Activated T-helper 1 cell treated with anti-CD3 and anti-CD28 coated beads, Interleukin-2, amount 50 U/mL, for 16 hours (primary cell): ENCODE results near the gene ELL.
"Not testable (repeated sequence)": the region's sequence is repeated elsewhere in the genome, so short reads cannot be mapped to it uniquely, and the experiment has no call there.

Experiments
- DNase-seq, 2 donors: peaks; one replicate each; pipeline ENCODE4 v3.0.0-alpha.2; 2020; ENCODE audit warnings: low read depth in 1 of 2, low spot score in 1 of 2

ELL gene

DNA sequence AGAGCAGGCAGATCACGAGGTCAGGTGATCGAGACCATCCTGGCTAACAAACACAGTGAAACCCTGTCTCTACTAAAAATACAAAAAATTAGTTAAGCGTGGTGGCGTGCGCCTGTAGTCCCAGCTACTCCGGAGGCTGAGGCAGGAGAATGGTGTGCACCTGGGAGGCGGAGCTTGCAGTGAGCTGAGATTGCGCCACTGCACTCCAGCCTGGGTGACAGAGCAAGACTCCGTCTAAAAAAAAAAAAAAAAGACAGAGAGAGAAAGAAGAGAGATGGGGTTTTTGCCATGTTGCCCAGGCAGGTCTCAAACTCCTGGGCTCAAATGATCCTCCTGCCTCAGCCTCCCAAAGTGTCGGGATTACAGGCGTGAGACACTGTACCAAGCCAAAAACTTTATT, 116.1 kb downstream of the ELL start:
- not testable (repeated sequence) for DNase-seq

DNA sequence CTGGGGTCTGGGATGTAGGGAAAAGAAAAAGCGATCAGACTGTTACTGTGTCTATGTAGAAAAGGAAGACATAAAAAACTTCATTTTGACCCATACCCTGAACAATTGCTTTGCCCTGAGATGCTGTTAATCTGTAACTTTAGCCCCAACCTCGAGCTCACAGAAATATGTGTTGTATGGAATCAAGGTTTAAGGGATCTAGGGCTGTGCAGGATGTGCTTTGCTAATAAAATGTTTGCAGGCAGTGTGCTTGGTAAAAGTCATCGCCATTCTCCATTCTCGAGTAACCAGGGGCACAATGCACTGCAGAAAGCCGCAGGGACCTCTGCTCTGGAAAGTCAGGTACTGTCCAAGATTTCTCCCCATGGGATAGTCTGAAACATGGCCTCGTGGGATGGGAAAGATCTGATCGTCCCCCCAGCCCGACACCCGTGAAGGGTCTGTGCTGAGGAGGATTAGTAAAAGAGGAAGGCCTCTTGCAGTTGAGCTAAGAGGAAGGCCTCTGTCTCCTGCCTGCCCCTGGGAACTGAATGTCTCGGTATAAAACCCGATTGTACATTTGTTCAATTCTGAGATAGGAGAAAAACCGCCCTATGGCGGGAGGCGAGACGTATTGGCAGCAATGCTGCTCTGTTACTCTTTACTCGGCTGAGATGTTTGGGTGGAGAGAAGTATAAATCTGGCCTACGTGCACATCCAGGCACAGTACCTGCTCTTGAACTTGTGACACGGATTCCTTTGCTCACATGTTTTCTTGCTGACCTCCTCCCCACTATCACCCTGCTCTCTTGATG, 119.2 kb downstream of the ELL start:
- not testable (repeated sequence) for DNase-seq

DNA sequence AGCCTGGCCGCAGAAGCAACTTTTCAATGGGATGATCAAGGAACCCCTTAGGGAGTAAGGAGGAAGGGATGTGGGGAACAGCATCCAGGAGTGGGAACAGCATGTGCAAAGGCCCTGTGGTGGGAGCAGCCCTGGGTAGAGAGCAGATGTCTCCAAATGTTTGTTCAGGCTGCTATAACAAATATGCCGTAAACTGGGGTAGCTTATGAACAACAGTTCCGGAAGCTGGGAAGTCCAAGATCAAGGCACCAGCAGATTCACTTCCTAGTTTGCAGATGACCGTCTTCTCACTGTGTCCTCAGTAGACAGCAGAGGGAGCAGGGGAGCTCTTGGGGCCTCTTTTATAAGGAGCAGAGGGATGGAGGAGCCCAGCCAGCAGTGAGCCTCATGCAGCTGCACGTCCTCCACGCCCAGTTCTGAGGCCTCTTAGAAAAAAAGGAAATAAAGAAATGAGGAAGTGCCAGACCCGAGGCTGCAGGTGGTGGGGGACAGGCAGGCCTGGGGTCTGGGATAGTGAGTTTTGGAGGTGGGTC, 120.2 kb downstream of the ELL start:
- no peak for DNase-seq

DNA sequence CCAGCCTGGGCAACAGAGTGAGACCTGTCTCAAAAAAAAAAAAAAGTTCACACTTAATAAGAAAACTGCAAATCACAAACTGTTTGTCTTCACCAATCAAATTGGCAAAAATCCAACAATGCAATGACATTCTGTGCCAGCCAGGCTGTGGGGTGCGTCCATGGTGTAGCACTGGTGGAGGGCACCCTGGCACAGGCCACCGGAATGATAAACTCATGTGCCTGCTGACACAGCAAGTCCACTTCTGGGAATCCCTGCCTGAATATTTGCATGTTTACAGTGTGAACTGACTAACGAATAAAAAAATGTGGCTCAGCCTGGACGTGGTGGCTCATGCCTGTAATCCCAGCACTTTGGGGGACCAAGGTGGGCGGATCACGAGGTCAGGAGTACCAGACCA, 122.9 kb downstream of the ELL start:
- no peak for DNase-seq

DNA sequence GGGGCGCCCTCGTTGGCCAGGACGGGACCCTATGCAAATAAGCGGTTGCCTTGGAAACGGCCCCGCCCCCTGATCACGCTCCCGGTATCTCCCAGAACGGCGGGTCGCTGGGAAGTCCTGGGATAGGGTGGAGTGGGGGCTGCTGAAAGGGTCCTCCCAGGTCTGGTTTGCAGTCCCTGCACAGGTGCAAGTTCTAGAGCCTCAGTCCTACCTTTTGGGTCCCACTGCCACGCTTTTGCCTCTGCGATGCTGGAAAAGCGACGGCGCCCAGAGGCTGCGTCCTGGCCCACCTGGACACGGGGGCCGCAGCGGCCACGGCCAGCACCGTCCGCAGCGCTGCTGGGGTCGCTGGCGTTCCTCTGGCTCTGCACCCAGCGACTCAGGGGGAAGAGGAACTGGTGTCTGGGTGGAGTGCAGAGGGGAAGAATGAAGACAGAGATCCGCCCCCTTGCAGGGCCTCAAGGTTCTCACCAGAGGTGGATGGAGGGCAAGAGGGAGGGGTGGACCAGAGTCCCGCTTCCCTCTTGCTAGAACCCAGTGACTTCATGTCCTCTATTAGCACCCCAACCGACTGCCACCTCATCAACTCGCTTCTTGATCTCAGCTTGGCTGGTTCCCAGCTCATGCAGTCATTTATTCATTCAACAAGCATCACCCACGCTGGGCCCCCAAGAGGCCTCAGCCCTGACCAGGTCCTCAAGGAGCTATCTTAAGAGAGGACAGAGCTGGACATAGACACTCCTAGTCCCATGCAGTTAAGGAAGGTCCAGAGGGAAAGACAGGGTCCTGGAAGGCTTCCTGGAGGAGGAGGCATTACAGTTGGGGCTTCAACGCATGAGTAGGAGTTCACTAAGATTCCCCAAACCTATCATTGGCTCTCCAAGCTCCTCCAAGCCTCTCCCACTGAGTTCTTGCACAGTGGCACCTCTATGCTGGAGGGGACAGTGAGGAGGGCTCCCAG, 124.3 kb downstream of the ELL start, which contains the start of gene LRRC25:
Gene LRRC25 (minus strand): TSS at position 381 of the 961 bp plus-strand sequence. CDS start 659 bp downstream, outside the sequence.
- DNase-seq = no peak

DNA sequence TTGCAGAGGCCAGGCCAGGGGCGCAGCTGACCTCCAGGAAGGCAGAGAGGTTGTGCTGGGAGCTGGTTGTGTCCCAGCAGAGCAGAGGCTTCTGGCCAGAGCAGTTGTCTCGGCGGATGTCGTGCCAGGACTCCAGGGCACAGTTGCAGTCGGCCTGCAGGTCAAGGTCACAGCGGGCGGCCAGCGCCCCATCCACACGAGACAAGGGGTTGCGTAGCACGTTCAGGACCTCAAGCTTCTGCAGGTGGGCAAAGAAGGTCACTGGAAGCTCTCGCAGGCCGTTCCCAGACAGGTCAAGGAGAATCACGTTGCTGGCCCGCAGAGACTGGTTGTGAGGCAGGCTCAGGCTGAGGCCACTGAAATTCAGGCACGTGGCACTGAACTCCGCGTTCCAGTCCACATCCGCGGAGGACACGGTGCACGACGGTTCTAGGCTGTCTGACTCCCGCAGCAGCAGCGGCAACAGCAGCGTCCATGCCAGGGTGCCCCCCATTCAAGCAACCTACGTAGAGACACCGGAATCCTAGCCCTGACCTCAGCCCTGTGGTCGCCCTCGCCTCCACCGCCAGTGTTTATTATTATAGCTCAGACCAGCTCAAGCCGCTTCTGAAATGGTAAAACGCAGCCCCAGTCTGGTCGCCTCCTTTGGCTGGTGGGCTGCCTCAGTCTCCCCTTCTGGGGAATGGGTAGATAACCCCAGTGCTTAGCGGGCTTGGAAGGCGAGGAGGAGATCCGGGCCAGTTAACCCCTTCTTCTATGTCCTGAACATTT, 125.2 kb downstream of the ELL start:
- no peak for DNase-seq

DNA sequence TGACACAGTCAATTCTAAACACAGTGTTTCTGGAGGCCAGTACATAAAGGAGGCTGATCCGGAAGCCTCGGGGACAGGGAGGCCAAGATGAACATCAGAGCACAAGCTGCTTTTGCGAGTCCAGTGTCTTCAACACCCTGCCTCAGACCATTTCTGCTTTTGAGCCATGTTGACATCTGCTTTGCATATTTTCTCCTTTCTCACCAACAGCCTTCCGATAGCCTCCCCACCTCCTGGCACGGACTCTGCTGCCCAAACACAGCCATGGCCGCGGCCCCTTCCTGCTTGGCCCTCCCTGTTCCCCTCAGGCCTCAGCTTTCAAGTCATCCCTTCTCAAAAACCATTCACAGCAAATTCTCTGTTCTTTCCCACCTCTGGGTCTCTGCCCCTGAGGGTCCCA, 128.0 kb downstream of the ELL start:
- DNase-seq = no peak

DNA sequence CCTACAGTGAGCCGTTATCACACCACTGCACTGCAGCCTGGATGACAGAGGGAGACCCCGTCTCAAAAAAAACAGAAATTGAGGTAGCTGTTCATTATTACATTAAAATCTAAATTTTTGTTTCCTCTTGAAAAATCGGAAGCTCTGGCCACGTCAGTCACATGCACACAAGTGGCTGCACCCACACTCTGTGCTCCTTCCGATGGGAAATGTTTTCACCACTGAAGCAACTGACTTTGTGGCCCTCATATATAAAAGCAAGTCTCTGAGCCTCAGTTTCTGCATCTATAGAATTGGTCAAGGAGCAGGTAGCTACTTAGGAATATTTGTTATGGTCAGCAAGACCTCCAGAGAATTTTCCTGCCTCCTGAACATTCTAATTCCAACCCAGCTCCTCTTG, 128.9 kb downstream of the ELL start:
- no peak for DNase-seq
